OCI-LY3 (cell line): ENCODE measurements around the gene PRR12.

Source experiments
- H2AFZ ChIP-seq: fragments of 200-600, 300-600 bp; shearing (Covaris generic); 2 replicates; pipeline ENCODE4 v1.6.0; 2014; ENCODE audit warnings: antibody characterized with exemption, low read depth, low read length
- H3K27ac ChIP-seq: fragments of 200-600, 300-600 bp; sonication (generic); 2 replicates; pipeline ENCODE4 v1.5.1; 2014; ENCODE audit warnings: mild to moderate bottlenecking, low read length, moderate library complexity, mixed read lengths
- H3K27me3 ChIP-seq: fragments of 200-600, 300-600 bp; sonication (generic); 2 replicates; pipeline ENCODE4 v1.6.1; 2014; ENCODE audit warnings: low read depth, low read length, mixed read lengths
- H3K36me3 ChIP-seq: fragments of 200-600, 300-600 bp; sonication (generic); replicated peaks from 2 replicates; pipeline ENCODE3; 2014; ENCODE audit warnings: low read depth, low read length, mixed read lengths
- H3K4me1 ChIP-seq: fragments of 300-600, 200-600 bp; sonication (generic); 2 replicates; pipeline ENCODE4 v1.6.1; 2014; ENCODE audit warnings: low read length, mixed read lengths
- H3K4me2 ChIP-seq: fragments of 200-600, 300-600 bp; sonication (generic); 2 replicates; pipeline ENCODE4 v1.6.1; 2014; ENCODE audit warnings: low read length, mixed read lengths
- H3K4me3 ChIP-seq: fragments of 300-600, 200-600 bp; sonication (generic); 2 replicates; pipeline ENCODE4 v1.5.1; 2014; ENCODE audit warnings: antibody characterized with exemption, mild to moderate bottlenecking, low read length, moderate library complexity
- H3K79me2 ChIP-seq: fragments of 300-600, 200-600 bp; shearing (Covaris generic); 2 replicates; pipeline ENCODE4 v1.6.1; 2014; ENCODE audit warnings: mild to moderate bottlenecking, low read length, mixed read lengths
- H3K9ac ChIP-seq: fragments of 300-600, 200-600 bp; shearing (Covaris generic); 2 replicates; pipeline ENCODE4 v1.6.0; 2014; ENCODE audit warnings: mild to moderate bottlenecking, low read length, moderate library complexity
- H3K9me3 ChIP-seq: fragments of 200-600, 300-600 bp; shearing (Covaris generic); 2 replicates; pipeline ENCODE4 v1.6.1; 2014; ENCODE audit warnings: low read length, mixed read lengths; ENCODE audit not compliant: insufficient read depth
- H4K20me1 ChIP-seq: fragments of 200-600, 300-600 bp; sonication (generic); 2 replicates; pipeline ENCODE4 v1.6.1; 2016; ENCODE audit warnings: low read length, mixed read lengths; ENCODE audit not compliant: insufficient read depth
- CTCF ChIP-seq: fragments of 200-600, 300-600 bp; sonication (generic); IDR thresholded peaks from 2 replicates; pipeline ENCODE4 v1.5.1; 2014; ENCODE audit warnings: antibody characterized with exemption, low read length, low read depth
- EZH2phosphoT487 ChIP-seq: fragments of 200-600 bp; shearing (Covaris generic); IDR thresholded peaks from 2 replicates; pipeline ENCODE4 v1.6.1; 2018; ENCODE audit warnings: antibody characterized with exemption, mixed run types, low read depth

The PRR12 gene

DNA sequence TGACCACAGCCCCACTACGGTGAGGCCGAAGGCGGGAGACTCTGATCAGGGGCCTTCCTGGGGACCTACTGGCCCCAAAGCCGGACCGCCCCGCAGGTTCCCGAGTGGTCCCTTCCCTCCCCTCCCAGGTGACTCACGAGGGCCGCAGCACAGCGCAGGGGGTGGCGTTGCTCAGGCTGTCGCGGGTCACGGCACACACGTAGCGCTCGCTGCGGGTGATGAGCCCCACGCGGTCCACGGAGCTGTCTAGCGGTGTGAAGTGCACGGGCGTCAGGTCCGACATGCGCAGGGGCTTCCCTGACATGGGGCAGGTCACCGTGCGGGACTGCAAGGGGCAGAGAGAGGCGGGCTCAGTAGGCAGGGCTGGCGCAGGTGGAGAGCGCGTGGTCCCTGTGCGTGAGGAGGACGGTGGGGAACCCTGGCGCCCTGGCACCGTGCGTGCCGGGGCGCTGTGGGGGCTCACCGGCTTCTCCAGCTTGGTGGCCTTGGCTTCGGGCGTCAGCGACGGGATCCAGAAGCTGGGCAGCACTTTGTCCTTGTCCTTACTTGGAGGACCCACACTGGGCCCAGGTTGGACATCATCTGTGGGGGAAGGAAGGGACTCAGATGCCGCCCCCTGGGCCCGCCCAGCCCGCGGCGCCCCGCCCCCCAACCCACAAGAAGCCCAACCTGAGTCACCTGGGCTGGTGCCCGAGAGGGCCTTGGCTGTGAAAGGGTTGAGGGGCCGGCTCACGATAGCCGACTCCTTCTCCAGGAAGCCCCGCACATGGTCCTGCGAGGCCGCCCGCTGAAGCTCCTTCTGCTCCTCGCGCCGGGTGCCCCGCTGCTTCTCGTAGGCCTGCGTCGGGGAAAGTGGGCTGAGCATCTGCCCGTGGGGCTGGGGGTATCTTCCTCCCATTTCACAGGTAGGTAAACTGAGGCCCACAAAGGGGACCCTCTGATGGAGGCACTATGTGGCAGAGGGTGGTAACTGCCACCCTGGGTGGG lies 34.3 kb upstream of the PRR12 start:
- Histone ChIP-seq H3K4me2 (no peak overlapping the region), H3K9ac (no peak overlapping the region), H3K27me3 (no peaks in the 10 kb centered on the region), H3K4me1 (no peaks in the 10 kb centered on the region), H3K79me2 (0 out of 2 replicates have a peak, but pooled peaks cover 3% of the 10 kb centered on the region), H3K9me3 (no peaks in the 10 kb centered on the region), H3K4me3 (no peak overlapping the region), H2AFZ (no peak overlapping the region), H3K36me3 (peaks cover 40% of the 10 kb centered on the region), H4K20me1 (peaks cover 16% of the 10 kb centered on the region), H3K27ac (no peak overlapping the region)
- TF ChIP-seq EZH2phosphoT487 (no peak), CTCF (no peak)

GRCh38 chr19:49557641-49558325 lies 33.2 kb upstream of the PRR12 start:
- H4K20me1 ChIP-seq = peaks cover 16% of the 10 kb centered on the region
- TF ChIP-seq CTCF (no peak), EZH2phosphoT487 (no peak)

GRCh38 chr19:49558591-49558990 lies 32.4 kb upstream of the PRR12 start:
- H3K27ac ChIP-seq = no peak overlapping the region
- H3K9me3 ChIP-seq = no peaks in the 10 kb centered on the region
- no peaks in the 10 kb centered on the region for H3K27me3 ChIP-seq
- TF ChIP-seq EZH2phosphoT487 (no peak), CTCF (no peak)
- peaks cover 16% of the 10 kb centered on the region for H4K20me1 ChIP-seq
- H3K9ac ChIP-seq = no peak overlapping the region
- H3K4me2 ChIP-seq = no peak overlapping the region
- no peak overlapping the region for H3K4me3 ChIP-seq
- peaks cover 40% of the 10 kb centered on the region for H3K36me3 ChIP-seq
- peaks cover 3% of the 10 kb centered on the region; the same call in 1 of the 2 replicates for H3K79me2 ChIP-seq
- no peaks in the 10 kb centered on the region for H3K4me1 ChIP-seq
- no peak overlapping the region for H2AFZ ChIP-seq

More at GRCh38 chr19:49557641-49558325, 33.2 kb upstream of the PRR12 start:
- no peaks in the 10 kb centered on the region for H3K4me1 ChIP-seq
- H3K27me3 ChIP-seq = no peaks in the 10 kb centered on the region
- H3K36me3 ChIP-seq = peaks cover 40% of the 10 kb centered on the region
- no peaks in the 10 kb centered on the region for H3K9me3 ChIP-seq
- H3K9ac ChIP-seq = no peak overlapping the region
- no peak overlapping the region for H3K27ac ChIP-seq
- H3K4me3 ChIP-seq = no peak overlapping the region
- H2AFZ ChIP-seq = no peak overlapping the region
- no peak overlapping the region for H3K4me2 ChIP-seq
- peaks cover 3% of the 10 kb centered on the region; the same call in 1 of the 2 replicates for H3K79me2 ChIP-seq

DNA sequence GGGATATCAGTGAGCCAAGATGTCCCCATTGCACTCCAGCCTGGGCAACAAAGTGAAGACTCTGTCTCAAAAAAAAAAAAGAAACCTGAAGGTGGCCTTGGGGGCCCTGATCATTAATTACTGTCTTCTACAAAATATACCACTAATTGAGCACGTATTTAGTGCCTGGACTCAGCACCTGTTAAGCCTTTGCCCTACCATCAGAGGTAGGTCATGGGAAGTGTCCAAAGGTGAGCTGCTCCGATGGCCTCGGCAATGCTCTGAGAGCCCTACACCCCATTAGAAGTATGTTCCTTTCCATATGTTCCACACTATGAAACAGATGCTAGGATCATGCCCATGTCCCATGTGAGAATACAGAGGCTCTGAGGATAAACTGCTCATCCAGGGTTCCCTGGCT lies 31.5 kb upstream of the PRR12 start:
- H4K20me1 ChIP-seq = peaks cover 17% of the 10 kb centered on the region
- H3K27me3 ChIP-seq = no peaks in the 10 kb centered on the region
- H3K79me2 ChIP-seq = peaks cover 7% of the 10 kb centered on the region
- H3K9ac ChIP-seq = no peak overlapping the region
- no peak overlapping the region for H3K4me3 ChIP-seq
- H3K36me3 ChIP-seq = peaks cover 44% of the 10 kb centered on the region
- no peaks in the 10 kb centered on the region for H3K4me1 ChIP-seq
- no peak overlapping the region for H3K27ac ChIP-seq
- TF ChIP-seq CTCF (no peak), EZH2phosphoT487 (no peak)
- H2AFZ ChIP-seq = no peak overlapping the region
- no peaks in the 10 kb centered on the region for H3K9me3 ChIP-seq
- no peak overlapping the region for H3K4me2 ChIP-seq
